ENCODE data around the gene NDRG4. TPM values are rescaled to one million over a fixed set of nuclear protein-coding genes. Genes with fewer than 3 reads are reported as not detected.

NDRG4 gene
- total RNA-seq, 1 donor from 2014 or later: 22.6 TPM

- DNase-seq (ENCODE audit: low spot score): no peak
These were observed 6.0 kb upstream of the NDRG4 start for GRCh38 chr16:58493756-58494431.

DNA sequence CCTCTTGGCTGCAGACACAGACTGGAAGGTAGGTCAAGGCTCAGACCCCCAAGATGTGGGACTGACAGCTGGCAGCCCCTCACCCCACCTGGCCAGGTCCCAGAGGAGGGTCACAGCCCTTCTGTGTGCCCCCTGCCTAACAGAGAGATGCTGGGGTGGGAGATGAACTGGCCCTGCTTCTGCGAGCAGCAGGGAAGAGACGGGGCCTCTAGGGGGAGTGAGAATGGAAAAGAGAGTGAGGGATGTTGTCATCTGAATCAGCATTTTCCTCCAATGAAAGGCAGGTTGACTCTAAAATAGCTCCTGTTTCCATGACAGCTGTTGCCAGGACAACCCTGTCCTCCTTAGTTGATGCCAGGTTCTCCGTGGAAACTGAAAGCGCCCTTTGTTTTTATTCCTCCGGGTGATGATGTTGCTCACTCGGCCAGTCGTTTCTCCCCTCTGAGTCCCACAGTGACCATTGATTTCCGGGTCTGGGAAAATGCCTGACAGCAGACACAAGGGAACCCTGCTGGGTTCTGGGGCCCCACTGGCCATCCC is 4.9 kb upstream of the NDRG4 start:
- DNase-seq (ENCODE audit: low spot score): peak; percentile 96

DNA sequence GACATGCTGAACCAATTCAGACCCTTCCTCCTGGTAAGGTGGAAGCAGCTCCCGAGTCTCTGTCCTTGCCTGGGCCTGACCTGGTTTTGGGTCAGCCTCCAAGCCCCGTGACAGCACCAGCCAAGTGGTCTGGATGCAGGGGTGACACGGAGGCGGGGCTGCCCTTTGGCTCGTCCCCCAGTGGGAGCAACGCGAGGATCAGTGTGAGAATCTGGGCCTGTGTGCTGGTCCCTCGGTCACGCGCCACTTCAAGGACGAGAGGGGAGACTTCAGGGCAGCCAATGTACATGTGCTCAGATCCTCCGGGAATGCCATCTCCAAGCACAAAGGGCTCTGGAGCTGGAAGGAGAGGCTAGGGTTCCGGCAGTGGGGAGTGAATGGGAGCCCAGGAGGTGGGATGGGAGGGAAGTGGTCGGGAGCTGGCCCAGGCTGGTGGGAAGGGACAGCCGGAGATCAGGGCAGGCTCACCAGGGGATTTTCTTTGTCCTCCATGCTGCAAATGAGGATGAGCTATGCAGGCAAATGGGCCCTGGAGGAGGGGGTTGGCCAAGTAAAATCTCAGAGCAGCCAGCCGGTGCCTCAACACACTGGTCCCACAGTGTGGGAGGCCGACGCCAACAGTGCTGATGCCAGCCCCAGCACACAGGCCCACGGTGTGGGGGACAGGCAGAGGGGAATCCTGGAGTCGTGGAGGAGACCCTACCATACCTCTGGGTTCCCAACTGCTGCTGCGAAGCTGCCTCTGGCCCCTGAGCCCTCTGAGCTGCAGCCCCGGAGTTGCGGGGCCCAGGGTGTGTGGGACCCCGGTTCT is 4.2 kb upstream of the NDRG4 start:
- no peak for DNase-seq (ENCODE audit: low spot score)

DNA sequence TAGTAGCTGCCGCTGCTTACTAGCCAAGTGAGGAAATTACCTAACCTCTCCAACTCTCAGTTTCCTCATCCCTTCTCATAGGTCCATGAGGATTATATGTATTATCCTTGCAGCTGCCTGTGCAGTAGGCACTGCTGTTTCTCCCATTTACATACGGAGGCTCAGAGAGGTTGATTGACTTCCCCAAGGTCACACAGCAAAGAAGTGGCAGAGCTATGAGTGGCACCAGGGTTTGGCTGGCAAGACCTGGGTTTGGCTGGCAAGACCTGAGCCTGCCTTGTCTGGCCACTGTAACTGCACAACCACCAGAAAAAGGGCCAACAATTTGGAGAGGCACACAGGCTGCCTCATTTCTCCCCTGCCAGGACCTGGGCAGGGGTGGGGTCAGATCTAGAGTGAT is 2.5 kb upstream of the NDRG4 start:
- DNase-seq (ENCODE audit: low spot score): no peak

DNA sequence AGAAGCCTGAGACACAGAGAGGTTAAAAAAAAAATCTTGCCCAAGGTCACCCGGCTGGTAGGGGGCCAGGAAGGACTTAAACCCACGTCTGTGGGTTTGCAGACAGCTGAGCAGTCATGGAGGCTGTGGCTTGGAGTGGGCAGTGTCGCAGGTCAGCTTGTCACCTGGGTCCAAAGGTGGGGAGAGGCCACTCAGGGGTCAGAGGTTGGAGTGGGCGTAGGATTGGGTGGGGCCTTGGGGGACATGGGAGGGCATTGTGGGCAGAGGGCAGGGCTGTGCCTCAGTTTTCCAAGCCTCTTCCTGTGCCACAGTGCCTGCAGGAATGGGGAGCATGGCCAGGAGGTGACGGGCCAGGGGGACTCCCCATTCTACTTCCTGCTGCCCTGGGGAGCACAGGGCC is 2.0 kb upstream of the NDRG4 start:
- no peak for DNase-seq (ENCODE audit: low spot score)

DNA sequence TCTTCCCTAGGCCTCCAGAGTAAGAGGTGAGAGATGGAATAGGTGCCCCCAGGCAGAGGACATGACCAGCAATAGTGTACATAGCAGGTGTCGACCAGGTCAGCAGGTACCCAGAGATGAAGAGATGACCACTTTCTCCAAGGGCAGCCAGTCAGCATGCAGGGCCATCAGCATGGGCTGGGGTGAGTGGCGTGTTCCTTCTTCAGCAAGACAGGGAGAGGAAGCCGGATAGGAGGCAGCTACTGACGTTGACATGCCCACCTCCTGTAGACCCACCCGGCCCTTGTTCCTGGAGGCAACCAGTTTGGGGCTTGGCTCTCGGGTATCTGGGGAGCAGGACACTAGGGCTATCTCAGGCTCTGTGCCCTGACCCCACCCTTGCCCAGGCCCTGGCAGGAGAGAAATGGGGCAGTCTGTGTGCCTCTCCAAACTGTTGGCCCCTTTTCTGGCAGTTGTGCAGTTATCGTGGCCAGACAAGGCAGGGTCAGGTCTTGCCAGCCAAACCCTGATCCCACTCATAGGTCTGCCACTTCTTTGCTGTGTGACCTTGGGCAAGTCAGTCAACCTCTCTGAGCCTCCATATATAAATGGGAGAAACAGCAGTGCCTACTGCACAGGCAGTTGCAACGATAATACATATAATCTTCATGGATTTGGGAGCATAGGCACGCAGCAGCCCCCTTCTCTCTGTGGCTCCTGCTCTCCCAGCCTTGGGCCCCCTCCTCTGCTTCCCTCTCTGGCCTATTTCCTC is 1.4 kb upstream of the NDRG4 start:
- DNase-seq (ENCODE audit: low spot score): no peak

DNA sequence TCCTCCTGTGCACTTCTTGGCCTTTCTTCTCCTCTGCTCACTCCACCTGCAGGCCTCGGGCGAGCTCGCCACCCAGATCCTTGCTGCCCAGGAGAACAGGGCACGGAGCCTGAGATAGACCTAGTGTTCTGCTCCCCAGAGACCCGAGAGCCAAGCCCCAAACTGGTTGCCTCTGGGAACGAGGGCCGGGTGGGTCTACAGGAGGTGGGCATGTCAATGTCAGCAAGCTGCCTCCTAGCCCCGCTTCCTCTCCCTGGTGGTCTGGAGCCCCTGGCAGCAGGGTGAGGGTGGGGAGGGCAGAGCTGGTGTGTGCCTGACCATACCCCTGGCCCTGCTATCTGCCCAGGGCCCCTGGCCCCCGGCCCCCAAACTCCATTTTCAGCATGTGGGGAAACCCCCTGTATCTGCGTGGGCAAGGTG is 841 bp upstream of the NDRG4 start:
- DNase-seq (ENCODE audit: low spot score): no peak

GRCh38 chr16:58500430-58501241 is 693 bp downstream of the NDRG4 start:
- DNase-seq (ENCODE audit: low spot score): no peak

- no peak for DNase-seq (ENCODE audit: low spot score)
These were observed 1.5 kb downstream of the NDRG4 start for GRCh38 chr16:58501242-58502131.

DNA sequence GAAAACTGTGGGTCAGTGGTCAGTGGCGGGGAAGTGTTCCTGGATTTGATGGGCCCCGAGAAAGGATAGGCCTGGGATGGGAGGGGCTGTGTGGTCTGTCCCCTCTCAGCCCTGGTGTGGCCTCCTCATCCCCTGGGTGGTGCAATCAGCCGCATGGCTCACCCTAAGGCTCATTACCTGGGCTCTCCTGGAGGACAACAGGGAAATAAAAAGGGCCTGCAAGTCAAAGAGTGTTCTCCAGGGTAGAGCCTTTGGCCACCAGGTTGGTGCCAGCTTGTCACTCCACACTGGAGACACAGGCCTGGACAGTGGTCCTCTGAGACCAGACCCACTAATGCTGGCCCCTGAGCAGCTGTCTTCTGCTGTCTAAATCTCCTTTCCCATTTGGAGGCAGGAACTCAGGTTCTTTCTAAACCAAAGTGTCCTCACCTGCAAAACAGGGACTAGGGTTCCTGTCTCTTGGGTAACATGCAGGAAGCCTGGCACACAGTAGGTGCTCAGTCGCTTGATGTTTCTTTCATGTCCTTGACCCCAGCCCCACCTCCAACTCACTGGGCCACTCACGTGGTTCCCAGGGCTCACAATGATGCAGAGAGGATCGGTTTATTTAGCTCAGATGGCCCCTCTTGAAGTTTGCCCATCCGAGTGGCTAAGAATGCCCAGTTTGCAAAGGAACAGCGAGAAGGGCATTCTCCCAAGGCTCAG is 2.4 kb downstream of the NDRG4 start:
- no peak for DNase-seq (ENCODE audit: low spot score)

GRCh38 chr16:58503166-58503862 is 3.4 kb downstream of the NDRG4 start:
- DNase-seq (ENCODE audit: low spot score): no peak

DNA sequence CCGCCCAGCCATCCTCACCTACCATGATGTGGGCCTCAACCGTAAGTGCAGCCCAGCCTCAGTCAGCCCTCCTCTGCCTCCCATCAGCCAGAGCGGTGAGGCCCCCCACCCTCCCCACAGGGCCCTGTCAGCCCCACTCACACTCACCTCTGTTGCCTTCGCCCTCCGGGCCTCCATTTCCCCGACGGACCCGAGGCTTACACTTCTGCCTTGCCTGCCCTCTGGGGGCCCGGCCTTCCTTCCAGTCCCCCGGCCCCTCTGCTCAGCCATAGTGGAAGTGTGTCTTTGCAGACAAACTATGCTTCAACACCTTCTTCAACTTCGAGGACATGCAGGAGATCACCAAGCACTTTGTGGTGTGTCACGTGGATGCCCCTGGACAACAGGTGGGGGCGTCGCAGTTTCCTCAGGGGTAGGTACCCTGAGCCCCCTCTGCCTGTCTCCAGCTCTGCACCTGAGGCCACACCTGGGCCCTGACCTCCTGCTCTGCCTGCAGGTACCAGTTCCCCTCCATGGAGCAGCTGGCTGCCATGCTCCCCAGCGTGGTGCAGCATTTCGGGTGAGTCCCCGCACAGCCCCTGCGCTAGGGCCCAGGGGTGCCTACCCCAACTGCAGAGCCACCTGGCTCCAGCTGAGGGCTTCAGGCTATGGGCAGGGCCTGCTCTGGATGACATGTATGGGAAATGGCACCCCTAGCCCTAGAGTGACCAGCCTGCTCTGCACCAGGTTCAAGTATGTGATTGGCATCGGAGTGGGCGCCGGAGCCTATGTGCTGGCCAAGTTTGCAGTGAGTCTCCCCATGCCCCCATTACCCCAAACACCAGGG is 4.1 kb downstream of the NDRG4 start:
- DNase-seq (ENCODE audit: low spot score): no peak

GRCh38 chr16:58506241-58507194 is 6.6 kb downstream of the NDRG4 start:
- no peak for DNase-seq (ENCODE audit: low spot score)

GRCh38 chr16:58507195-58507962 is 7.4 kb downstream of the NDRG4 start:
- no peak for DNase-seq (ENCODE audit: low spot score)

DNA sequence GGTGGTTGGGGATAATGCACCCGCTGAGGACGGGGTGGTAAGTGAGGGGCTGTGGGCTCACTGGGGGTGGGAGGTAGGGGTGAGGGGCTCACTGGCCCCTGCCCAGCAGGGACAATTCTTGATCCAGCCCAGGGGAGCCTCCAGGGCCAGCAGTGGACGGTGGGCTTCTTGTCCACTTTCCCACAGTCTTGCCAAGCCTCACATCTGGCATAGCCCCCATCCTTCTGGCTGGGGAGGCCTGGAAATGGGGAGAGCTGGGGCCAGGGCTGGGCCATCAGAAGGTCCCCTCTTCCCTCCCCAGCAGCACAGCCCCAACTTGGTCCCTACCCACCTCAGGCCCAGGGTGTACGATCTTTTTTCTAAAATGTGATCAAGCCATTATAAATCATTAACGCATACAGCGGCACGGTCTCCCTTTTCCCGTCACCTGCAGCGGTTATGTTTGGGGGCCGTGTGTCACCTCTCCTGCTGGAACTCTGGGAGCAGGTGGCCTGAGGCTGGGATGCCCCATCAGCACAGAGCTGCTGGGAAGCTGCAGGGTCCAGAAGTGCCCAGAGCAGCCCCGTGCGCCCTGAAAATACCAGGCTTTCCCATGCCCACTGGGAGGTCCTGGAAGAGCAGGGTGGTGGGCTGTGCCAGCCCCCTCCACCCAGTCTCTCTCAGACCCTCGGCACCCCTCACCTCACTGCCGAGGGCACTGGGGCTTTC is 8.2 kb downstream of the NDRG4 start:
- DNase-seq (ENCODE audit: low spot score): no peak

Measured in umbilical cord (tissue), 2 donors.